T-cell (primary cell): ENCODE data around the gene PSAT1. TPM values are rescaled to one million over a fixed set of nuclear protein-coding genes. Genes with fewer than 3 reads are reported as not detected.

Experiments used
- ATAC-seq, 4 experiments: fragments of 200-7000 bp in 3 of 4; fragments of 150-1000 bp in 1 of 4; cut with Tn5 transposase; replicated peaks in 1 of 4; 1 replicate in 3 of 4; 2 replicates in 1 of 4; pipeline ENCODE4 v1.10.0; 2021; ENCODE audit warnings: moderate library complexity in 3 of 4, mild to moderate bottlenecking in 2 of 4, moderate number of reproducible peaks in 1 of 4
- CTCF ChIA-PET, 2 donors: fragments of 300-600 bp; sonication (Branson Sonifier 250); formaldehyde crosslinking; loops; one replicate each; lab custom pipeline; 2022; ENCODE audit warnings: antibody characterized with exemption in 2 of 2; lab: Charles Lee
- POLR2A ChIA-PET, 2 donors: fragments of 300-600 bp; sonication (Branson Sonifier 250); formaldehyde crosslinking; loops; one replicate each; lab custom pipeline; 2022; ENCODE audit warnings: antibody characterized with exemption in 2 of 2; lab: Charles Lee
- DNase-seq, 35 experiments: peaks; one replicate each; pipeline versions ENCODE4 v3.0.0 to v3.0.0-alpha.2; 2013 to 2023
- H3K27ac ChIP-seq: one replicate; pipeline ENCODE4 v1.5.1; 2013; ENCODE audit warnings: low read length
- H3K27me3 ChIP-seq, 2 experiments: replicated peaks in 1 of 2; 1 replicate in 1 of 2; 2 replicates in 1 of 2; pipeline versions ENCODE4 v1.6.1 to v1.7.0; 2013; ENCODE audit warnings: low read length in 1 of 2, mixed read lengths in 1 of 2; ENCODE audit not compliant: control insufficient read depth in 2 of 2, insufficient read depth in 2 of 2; ENCODE audit errors: extremely low read depth in 1 of 2
- H3K36me3 ChIP-seq, 2 donors: 1 replicate in 1 of 2; 2 replicates in 1 of 2; pipeline versions ENCODE4 v1.6.1 to v1.7.0; 2013; ENCODE audit warnings: low read length in 1 of 2; ENCODE audit not compliant: control insufficient read depth in 2 of 2, insufficient read depth in 1 of 2; ENCODE audit errors: extremely low read depth in 1 of 2
- H3K4me1 ChIP-seq, 2 experiments: 1 replicate in 1 of 2; 2 replicates in 1 of 2; pipeline versions ENCODE4 v1.6.1 to v1.7.0; 2013; ENCODE audit warnings: low read length in 2 of 2, mixed read lengths in 1 of 2; ENCODE audit not compliant: insufficient read depth in 2 of 2, control insufficient read depth in 1 of 2; ENCODE audit errors: extremely low read depth in 1 of 2
- H3K4me3 ChIP-seq, 2 donors: 1 replicate in 1 of 2; 2 replicates in 1 of 2; pipeline versions ENCODE4 v1.5.1 to v1.7.0; 2013; ENCODE audit warnings: mild to moderate bottlenecking in 2 of 2, low read length in 1 of 2, moderate library complexity in 1 of 2; ENCODE audit not compliant: control insufficient read depth in 1 of 2; ENCODE audit errors: extremely low read depth in 1 of 2
- H3K9me3 ChIP-seq: 2 replicates; pipeline ENCODE4 v1.7.0; 2013
- H3K27ac Mint-ChIP-seq, 2 donors: one replicate each; pipeline ENCODE4 v1.8.0; 2020 to 2021; ENCODE audit warnings: mild to moderate bottlenecking in 2 of 2, mixed read lengths in 2 of 2
- H3K27me3 Mint-ChIP-seq, 2 donors: one replicate each; pipeline ENCODE4 v1.8.0; 2021 to 2022; ENCODE audit warnings: mixed read lengths in 2 of 2
- H3K36me3 Mint-ChIP-seq: one replicate; pipeline ENCODE4 v1.8.0; 2021; ENCODE audit warnings: mixed read lengths
- H3K4me1 Mint-ChIP-seq, 3 donors: one replicate each; pipeline ENCODE4 v1.8.0; 2020 to 2022; ENCODE audit warnings: mixed read lengths in 3 of 3, mild to moderate bottlenecking in 1 of 3
- H3K4me3 Mint-ChIP-seq, 3 donors: one replicate each; pipeline ENCODE4 v1.8.0; 2020 to 2022; ENCODE audit warnings: mild to moderate bottlenecking in 3 of 3, mixed read lengths in 3 of 3, moderate library complexity in 3 of 3
- H3K9me3 Mint-ChIP-seq, 3 donors: one replicate each; pipeline ENCODE4 v1.8.0; 2020 to 2022; ENCODE audit warnings: mixed read lengths in 3 of 3
- WGBS: methylation state at CpG from one replicate; pipeline ENCODE4 v1.1.5; 2013; ENCODE audit warnings: missing lambda C conversion rate; ENCODE audit not compliant: insufficient coverage; 5-methylcytosine and 5-hydroxymethylcytosine counted together
- total RNA-seq, 35 experiments: library from RNA in 6 of 35; stranded (reverse) in 6 of 35; fragments of 120-200 nt in 1 of 35; gene quantifications; one replicate each; pipeline versions ENCODE4 v1.2.1 to v1.2.4 and lab custom pipeline; 2013 to 2026

PSAT1 gene
- total RNA-seq, 5 donors from 2014 or later (not counting 1 experiment from before 2014, with no cell fraction given) = 2.0 to 37.3 (median 24.9) TPM

GRCh38 chr9:78289474-78289873 lies 7.5 kb upstream of the PSAT1 start:
- H3K9me3 ChIP-seq = no peaks in the 10 kb centered on the region
- H3K27me3 Mint-ChIP-seq = peaks cover 0 to 4% of the 10 kb centered on the region in 2 donors
- H3K27me3 ChIP-seq = no peaks in the 10 kb centered on the region
- H3K9me3 Mint-ChIP-seq = no peaks in the 10 kb centered on the region
- H3K4me3 Mint-ChIP-seq = no peak overlapping the region
- WGBS = no CpG with 5 or more reads among the region's 1 CpG
- H3K4me1 ChIP-seq = peaks cover 2 to 8% of the 10 kb centered on the region in 2 experiments
- peaks cover 9 to 11% (median 10%) of the 10 kb centered on the region in 3 donors for H3K4me1 Mint-ChIP-seq
- ChIA-PET CTCF (no interaction called here), POLR2A (no interaction called here)
- H3K36me3 ChIP-seq = no peaks in the 10 kb centered on the region
- DNase-seq (no peak), ATAC-seq (no peak)
- H3K4me3 ChIP-seq = no peak overlapping the region
- H3K36me3 Mint-ChIP-seq = no peaks in the 10 kb centered on the region
- H3K27ac ChIP-seq = no peak overlapping the region
- H3K27ac Mint-ChIP-seq = no peak overlapping the region

GRCh38 chr9:78291240-78291925 lies 5.5 kb upstream of the PSAT1 start:
- POLR2A ChIA-PET = no interaction called here
- Histone ChIP-seq H3K4me3 (no peak overlapping the region), H3K4me1 (peaks cover 8 to 13% of the 10 kb centered on the region in 2 experiments), H3K27me3 (peaks cover 0 to 4% of the 10 kb centered on the region in 2 experiments), H3K36me3 (no peaks in the 10 kb centered on the region), H3K27ac (no peak overlapping the region), H3K9me3 (no peaks in the 10 kb centered on the region)
- CTCF ChIA-PET = interaction anchor here in 1 of 2 donors (0.7 kb wide), 1 partner anchor 974 kb away, joined by 3 read pairs; no protein-coding TSS in a partner anchor
- no peak for DNase-seq
- H3K4me1 Mint-ChIP-seq = peaks cover 13 to 15% (median 14%) of the 10 kb centered on the region in 3 donors
- H3K4me3 Mint-ChIP-seq = no peak overlapping the region
- no peak overlapping the region for H3K27ac Mint-ChIP-seq
- H3K36me3 Mint-ChIP-seq = no peaks in the 10 kb centered on the region
- no peak for ATAC-seq
- H3K27me3 Mint-ChIP-seq = peaks cover 0 to 2% of the 10 kb centered on the region in 2 donors
- 96% methylated on average over 3 of the region's 8 CpGs for WGBS
- no peaks in the 10 kb centered on the region for H3K9me3 Mint-ChIP-seq

DNA sequence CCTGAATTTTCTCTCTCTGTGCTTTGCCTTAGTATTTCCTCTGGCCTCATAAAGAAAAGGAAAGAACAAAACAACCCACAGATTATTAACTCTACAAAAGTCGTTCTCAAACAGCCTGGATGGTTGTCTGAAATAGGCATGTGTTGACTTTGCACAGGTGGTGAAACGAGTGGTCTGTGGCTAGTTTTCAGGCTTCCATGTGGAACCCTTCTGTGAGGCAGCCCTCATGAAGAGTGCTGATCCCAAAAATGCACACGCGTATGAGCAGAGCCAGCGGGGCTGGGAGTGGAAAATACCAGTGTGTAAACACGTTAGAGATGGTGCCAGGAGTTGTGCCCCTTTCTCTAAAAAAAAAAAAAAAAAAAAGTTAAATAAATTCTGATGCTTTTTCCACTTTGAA lies 4.9 kb upstream of the PSAT1 start:
- CTCF ChIA-PET = interaction anchor here in 1 of 2 donors (0.7 kb wide), 1 partner anchor 975 kb away, joined by 3 read pairs; no protein-coding TSS in a partner anchor
- WGBS = 86% methylated on average over 4 of the region's 6 CpGs
- no peak overlapping the region for H3K27ac Mint-ChIP-seq

GRCh38 chr9:78292716-78293497 lies 4.0 kb upstream of the PSAT1 start:
- Mint-ChIP-seq H3K4me3 (peak overlapping the region; percentile 46 to 64 (median 62)), H3K27me3 (peaks cover 0 to 1% of the 10 kb centered on the region in 2 donors), H3K4me1 (peaks cover 23 to 27% (median 23%) of the 10 kb centered on the region in 3 donors), H3K27ac (no peak overlapping the region), H3K9me3 (no peaks in the 10 kb centered on the region), H3K36me3 (no peaks in the 10 kb centered on the region)
- Histone ChIP-seq H3K27me3 (peaks cover 0 to 9% of the 10 kb centered on the region in 2 experiments), H3K4me1 (peaks cover 8 to 29% of the 10 kb centered on the region in 2 experiments), H3K9me3 (no peaks in the 10 kb centered on the region), H3K27ac (no peak overlapping the region), H3K36me3 (no peaks in the 10 kb centered on the region), H3K4me3 (no peak overlapping the region)
- WGBS = no CpG with 5 or more reads among the region's 9 CpGs
- DNase-seq = no peak
- no peak for ATAC-seq
- CTCF ChIA-PET = interaction anchor here in 1 of 2 donors (0.7 kb wide), 3 partner anchors 34 to 819 kb away, joined by 3 to 6 read pairs (median 4); no protein-coding TSS in a partner anchor
- POLR2A ChIA-PET = interaction anchor here in 1 of 2 donors (0.6 kb wide), 2 partner anchors 69 to 849 kb away, joined by 4 to 5 read pairs; no protein-coding TSS in a partner anchor

More for the DNA sequence above, 4.9 kb upstream of the PSAT1 start:
- no peak for DNase-seq
- Mint-ChIP-seq H3K9me3 (no peaks in the 10 kb centered on the region), H3K27me3 (no peaks in the 10 kb centered on the region), H3K36me3 (no peaks in the 10 kb centered on the region), H3K4me3 (no peak overlapping the region), H3K4me1 (peaks cover 18 to 19% (median 19%) of the 10 kb centered on the region in 3 donors)
- no peak for ATAC-seq
- POLR2A ChIA-PET = no interaction called here
- Histone ChIP-seq H3K4me3 (no peak overlapping the region), H3K27ac (no peak overlapping the region), H3K36me3 (no peaks in the 10 kb centered on the region), H3K4me1 (peaks cover 8 to 20% of the 10 kb centered on the region in 2 experiments), H3K9me3 (no peaks in the 10 kb centered on the region), H3K27me3 (peaks cover 0 to 7% of the 10 kb centered on the region in 2 experiments)

- Histone ChIP-seq H3K9me3 (no peaks in the 10 kb centered on the region), H3K36me3 (no peaks in the 10 kb centered on the region), H3K27ac (no peak overlapping the region), H3K27me3 (peaks cover 0 to 16% of the 10 kb centered on the region in 2 experiments), H3K4me1 (peaks cover 11 to 35% of the 10 kb centered on the region in 2 experiments), H3K4me3 (no peak overlapping the region)
- no peak overlapping the region for H3K27ac Mint-ChIP-seq
- no peak for ATAC-seq
- peak overlapping the region in 2 of 3 donors; percentile 23 to 28 for H3K4me3 Mint-ChIP-seq
- peaks cover 0 to 1% of the 10 kb centered on the region in 2 donors for H3K27me3 Mint-ChIP-seq
- peaks cover 27 to 33% (median 30%) of the 10 kb centered on the region in 3 donors for H3K4me1 Mint-ChIP-seq
- ChIA-PET CTCF (no interaction called here), POLR2A (interaction anchor here in 1 of 2 donors (0.6 kb wide), 1 partner anchor 197 kb away, joined by 3 read pairs; no protein-coding TSS in a partner anchor)
- no peak for DNase-seq
- no peaks in the 10 kb centered on the region for H3K9me3 Mint-ChIP-seq
- H3K36me3 Mint-ChIP-seq = no peaks in the 10 kb centered on the region
- 67% methylated on average over 1 of the region's 5 CpGs for WGBS
These were observed 2.4 kb upstream of the PSAT1 start for GRCh38 chr9:78294290-78295176.
